ENCODE measurements around the gene PDCD2.
A peak's percentile ranks its signal among the peaks of the same experiment; 100 is the strongest.
"Not testable (repeated sequence)": the region's sequence is repeated elsewhere in the genome, so short reads cannot be mapped to it uniquely, and the experiment has no call there.

The PDCD2 gene

GRCh38 chr6:170545405-170545804 is 39.0 kb downstream of the PDCD2 start:
- peak; percentile 94 for DNase-seq

- no peak for DNase-seq
Observed at GRCh38 chr6:170542031-170542719, 42.3 kb downstream of the PDCD2 start.

- DNase-seq = no peak
Observed at GRCh38 chr6:170537329-170537728, 47.1 kb downstream of the PDCD2 start.

GRCh38 chr6:170536671-170537070 is 47.8 kb downstream of the PDCD2 start:
- no peak for DNase-seq

- no peak for DNase-seq
Observed at GRCh38 chr6:170535004-170535403, 49.4 kb downstream of the PDCD2 start.

DNA sequence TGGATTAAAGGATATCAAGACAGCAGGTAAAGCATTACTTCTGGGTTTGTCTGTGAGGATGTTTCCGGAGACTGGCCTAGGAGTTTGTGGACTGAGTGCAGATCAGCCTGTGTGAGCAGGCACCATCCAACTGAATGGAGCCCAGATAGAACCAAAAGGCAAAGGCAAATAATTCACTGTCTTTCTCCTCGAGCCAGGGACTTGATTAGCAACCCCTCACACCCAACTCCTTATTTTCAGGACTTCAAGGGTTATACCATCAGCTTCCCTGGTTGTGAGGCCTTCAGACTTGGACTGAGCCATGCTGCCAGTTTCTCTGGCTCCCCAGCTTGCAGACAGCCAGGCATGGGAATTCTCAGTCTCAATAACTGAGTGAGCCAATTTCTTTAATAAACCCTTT is 50.6 kb downstream of the PDCD2 start:
- no peak for DNase-seq

- DNase-seq = no peak
Observed at GRCh38 chr6:170532867-170533488, 51.5 kb downstream of the PDCD2 start.

GRCh38 chr6:170529839-170530469 is 54.5 kb downstream of the PDCD2 start:
- DNase-seq = peak; percentile 79

DNA sequence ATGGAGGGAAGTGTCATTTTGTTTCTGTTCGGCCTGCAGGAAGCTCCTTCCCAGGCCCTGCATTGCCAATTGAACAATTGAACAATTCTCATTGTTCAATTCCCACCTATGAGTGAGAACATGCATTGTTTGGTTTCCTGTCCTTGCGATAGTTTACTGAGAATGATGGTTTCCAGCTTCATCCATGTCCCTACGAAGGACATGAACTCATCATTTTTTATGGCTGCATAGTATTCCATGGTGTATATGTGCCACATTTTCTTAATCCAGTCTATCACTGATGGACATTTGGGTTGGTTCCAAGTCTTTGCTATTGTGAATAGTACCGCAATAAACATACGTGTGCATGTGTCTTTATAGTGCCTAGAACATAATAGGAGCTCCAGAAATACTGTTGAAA is 56.4 kb downstream of the PDCD2 start:
- not testable (repeated sequence) for DNase-seq

DNA sequence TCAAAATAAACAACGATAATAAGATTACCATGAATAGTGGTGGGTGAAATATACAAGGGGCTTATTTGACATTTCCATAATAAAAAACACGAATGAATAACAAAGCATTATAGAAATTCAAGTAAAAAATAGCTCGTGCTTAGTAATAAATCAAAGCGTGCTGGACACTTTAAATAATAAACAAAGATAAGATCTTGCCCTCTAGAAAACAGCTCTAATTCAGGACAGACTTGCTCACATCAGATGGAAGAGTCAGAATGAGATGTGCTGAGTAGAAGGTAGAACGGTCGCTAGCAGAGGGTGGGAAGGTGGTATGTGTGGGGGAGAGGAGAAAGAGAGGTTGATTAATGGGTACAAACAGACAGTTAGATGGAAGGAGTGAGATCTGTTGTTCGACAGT is 58.6 kb downstream of the PDCD2 start:
- DNase-seq = no peak

Data from DMS53 (cell line).